Heart left ventricle (tissue), 16 donors: ENCODE measurements around the gene ENGASE. TPM values are rescaled to one million over a fixed set of nuclear protein-coding genes. Genes with fewer than 3 reads are reported as not detected.
"Not testable (repeated sequence)": the region's sequence is repeated elsewhere in the genome, so short reads cannot be mapped to it uniquely, and the experiment has no call there.

Experiments
- ATAC-seq, 4 donors: fragments of 200-7000 bp; cut with Tn5 transposase; one replicate each; pipeline ENCODE4 v1.9.1; 2020 to 2022; ENCODE audit warnings: moderate library complexity in 4 of 4, mild to moderate bottlenecking in 3 of 4, moderate number of reproducible peaks in 1 of 4
- DNase-seq, 5 donors: peaks; one replicate each; pipeline ENCODE4 v3.0.0-alpha.2; 2020
- H3K27ac ChIP-seq, 12 donors: fragments of 200-600 bp; sonication (generic) in 4 of 12; one replicate each; pipeline versions ENCODE4 v1.5.0 to v1.8.0; 2016 to 2022; ENCODE audit warnings: mild to moderate bottlenecking in 2 of 12
- H3K27me3 ChIP-seq, 9 donors: fragments of 200-600 bp; sonication (generic) in 2 of 9; one replicate each; pipeline versions ENCODE4 v1.5.1 to v1.8.0; 2016 to 2022; ENCODE audit warnings: mild to moderate bottlenecking in 3 of 9
- H3K36me3 ChIP-seq, 9 donors: fragments of 200-600 bp; sonication (generic) in 2 of 9; one replicate each; pipeline versions ENCODE4 v1.5.0 to v1.8.0; 2018 to 2022; ENCODE audit warnings: mild to moderate bottlenecking in 2 of 9
- H3K4me1 ChIP-seq, 12 donors: fragments of 200-600 bp; sonication (generic) in 4 of 12; one replicate each; pipeline versions ENCODE4 v1.5.0 to v1.8.0; 2016 to 2022; ENCODE audit warnings: mild to moderate bottlenecking in 3 of 12
- H3K4me3 ChIP-seq, 12 donors: fragments of 200-600 bp; sonication (generic) in 4 of 12; one replicate each; pipeline versions ENCODE4 v1.5.0 to v1.8.0; 2017 to 2022; ENCODE audit warnings: mild to moderate bottlenecking in 9 of 12, moderate library complexity in 4 of 12
- H3K9me3 ChIP-seq, 12 donors: fragments of 200-600 bp; sonication (generic) in 4 of 12; one replicate each; pipeline versions ENCODE4 v1.5.0 to v1.8.0; 2016 to 2022; ENCODE audit warnings: mild to moderate bottlenecking in 1 of 12
- POLR2A ChIP-seq, 2 donors: fragments of 450-650 bp; IDR thresholded peaks; one replicate each; pipeline ENCODE4 v1.6.1; 2017; ENCODE audit warnings: antibody characterized with exemption in 2 of 2, mild to moderate bottlenecking in 2 of 2, moderate library complexity in 2 of 2
- WGBS, 4 donors: extraction: QIAGEN DNeasy Blood & Tissue Kit in 2 of 4; methylation state at CpG; one replicate each; pipeline versions ENCODE4 v1.1.5 to v1.1.7; 2013 to 2018; 5-methylcytosine and 5-hydroxymethylcytosine counted together
- intact Hi-C, 10 donors: fragments of 100-400 bp; cut with DNase I; formaldehyde crosslinking; loops; one replicate each; pipeline versions ENCODE4 v1.11.1 to v1.14.2; 2022
- polyA plus RNA-seq, 2 donors: library from polyadenylated mRNA; stranded (reverse); fragments of 200-250 nt; gene quantifications; one replicate each; pipeline ENCODE4 v1.2.3, GENCODE V29; 2013
- total RNA-seq, 9 donors: library from RNA; depleted of rRNA in 2 of 9; stranded (reverse); fragments of >200 nt in 2 of 9; fragmentation: NEBNext Ultra II Directional in 3 of 9; extraction: Animal tissue kit (Norgen Biotek cat#: 25700) in 3 of 9; gene quantifications; one replicate each; pipeline versions ENCODE4 v1.1.0 to v1.2.4, GENCODE V29; 2016 to 2023
- TF ChIP-seq, protein P1 (sequence below), 12 donors: fragments of 200-600 bp; sonication (generic) in 4 of 12; IDR thresholded peaks; one replicate each; pipeline versions ENCODE4 v1.5.0 to v1.8.0; 2018 to 2022; ENCODE audit warnings: antibody characterized with exemption in 12 of 12, mild to moderate bottlenecking in 5 of 12
- donor health status: ischemic (EF 13 %, LVEDD 7.1; RV severe dilation, severe dysfunction).
- donor health status: healthy with polysubstance abuse.
- donor health status: DM: no; HTN: yes; CAD: no.
- donor health status: DM: no; HTN: no; CAD: no.
- donor health status: ischemic (EF 25% LVEDD 6.9; RV normal size, moderate dysfunction).
- donor health status: ischemic (EF 25% LVEDD 5.7; RV mildly dilated, moderate dysfunction).
- donor health status: healthy.
- donor health status: DM: yes; HTN: yes; CAD: no.
- donor health status: ischemic (EF 35%, LVEDD 5.7; RV mildly dilated, moderate dysfunction).
- donor health status: nonischemic (EF 11% LVEDD 7.7; RV severe dilation, severe dysfunction).
- donor health status: DM: yes; HTN: yes; CAD: no.
- donor health status: PGD.
- donor health status: ischemic (EF 29% LVEDD 5.4; RV normal size, mild dysfunction).
- donor health status: nonischemic (EF 23%, LVEDD 6.1; RV moderate dilation, normal function).

The ENGASE gene
- total and polyA plus RNA-seq, 11 donors = 6.2 to 42.0 (median 23.5) TPM

DNA sequence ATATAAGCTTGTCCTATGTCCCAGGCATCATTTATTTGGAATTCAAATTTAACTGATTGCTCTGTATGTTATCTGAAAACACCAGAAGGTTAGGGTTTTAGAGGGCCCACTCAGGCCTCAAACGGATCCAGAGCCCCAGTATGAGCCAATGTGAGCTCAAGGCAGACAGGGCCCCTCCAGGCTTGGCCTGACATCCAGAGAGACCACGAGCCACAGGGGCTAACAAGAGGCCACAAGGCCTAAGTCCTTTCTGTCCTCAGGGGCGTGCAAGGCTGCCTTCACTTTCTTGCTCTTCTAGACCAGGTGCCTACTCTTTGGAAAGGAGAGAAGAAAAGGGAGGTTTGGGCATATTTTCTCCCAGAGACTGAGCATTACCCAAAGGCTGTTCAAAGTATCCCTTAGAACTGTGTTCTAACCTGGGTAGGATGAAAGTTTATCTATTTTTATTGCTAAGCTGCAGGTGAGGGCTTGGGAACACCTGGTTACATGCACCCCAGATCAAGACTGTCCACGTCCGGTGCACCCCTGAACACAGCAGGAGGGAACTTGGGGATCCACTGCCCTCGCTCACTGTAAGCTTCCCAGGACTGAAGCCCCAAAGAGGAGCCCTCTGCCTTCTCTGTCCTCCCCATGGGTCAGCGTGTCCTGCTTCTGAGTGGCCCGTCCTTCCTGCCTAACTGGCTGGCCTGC lies 1.5 kb upstream of the ENGASE start:
- no peaks in the 10 kb centered on the region for H3K27me3 ChIP-seq
- ATAC-seq (no peak), DNase-seq (no peak)
- H3K27ac ChIP-seq = no peak overlapping the region
- H3K9me3 ChIP-seq = no peaks in the 10 kb centered on the region
- H3K4me1 ChIP-seq = peaks cover 0 to 25% (median 14%) of the 10 kb centered on the region in 12 donors
- TF ChIP-seq, protein P1, sequence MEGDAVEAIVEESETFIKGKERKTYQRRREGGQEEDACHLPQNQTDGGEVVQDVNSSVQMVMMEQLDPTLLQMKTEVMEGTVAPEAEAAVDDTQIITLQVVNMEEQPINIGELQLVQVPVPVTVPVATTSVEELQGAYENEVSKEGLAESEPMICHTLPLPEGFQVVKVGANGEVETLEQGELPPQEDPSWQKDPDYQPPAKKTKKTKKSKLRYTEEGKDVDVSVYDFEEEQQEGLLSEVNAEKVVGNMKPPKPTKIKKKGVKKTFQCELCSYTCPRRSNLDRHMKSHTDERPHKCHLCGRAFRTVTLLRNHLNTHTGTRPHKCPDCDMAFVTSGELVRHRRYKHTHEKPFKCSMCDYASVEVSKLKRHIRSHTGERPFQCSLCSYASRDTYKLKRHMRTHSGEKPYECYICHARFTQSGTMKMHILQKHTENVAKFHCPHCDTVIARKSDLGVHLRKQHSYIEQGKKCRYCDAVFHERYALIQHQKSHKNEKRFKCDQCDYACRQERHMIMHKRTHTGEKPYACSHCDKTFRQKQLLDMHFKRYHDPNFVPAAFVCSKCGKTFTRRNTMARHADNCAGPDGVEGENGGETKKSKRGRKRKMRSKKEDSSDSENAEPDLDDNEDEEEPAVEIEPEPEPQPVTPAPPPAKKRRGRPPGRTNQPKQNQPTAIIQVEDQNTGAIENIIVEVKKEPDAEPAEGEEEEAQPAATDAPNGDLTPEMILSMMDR (IDR thresholded peaks at IDR 0.05) = no peak
- no peak for TF ChIP-seq POLR2A (IDR thresholded peaks at IDR 0.05)
- WGBS, 4 donors = 92 to 97% (median 96%) methylated on average over 6 to 8 of the region's 8 CpGs
- H3K36me3 ChIP-seq = peaks cover 0 to 10% (median 8%) of the 10 kb centered on the region in 9 donors
- intact Hi-C loops = no loop called here
- H3K4me3 ChIP-seq = no peak overlapping the region

DNA sequence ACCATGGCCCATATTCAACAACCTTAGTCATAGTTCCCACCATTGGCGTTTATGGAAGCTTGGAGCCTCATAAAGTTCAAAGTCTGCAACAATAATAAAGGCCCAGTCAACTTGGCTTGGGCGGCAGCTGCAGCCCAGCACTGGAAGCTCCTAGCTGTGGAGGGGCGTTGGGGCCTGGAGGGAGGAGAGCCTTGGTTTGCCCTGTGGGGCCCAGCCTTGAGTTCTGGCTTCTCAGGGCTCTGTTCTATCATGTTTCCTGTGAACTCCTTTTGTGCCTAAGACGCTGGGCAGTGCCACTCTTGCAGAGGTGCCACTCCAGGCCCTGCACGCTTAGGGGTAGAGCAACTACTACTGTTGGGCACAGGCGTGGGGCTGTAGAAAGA lies 927 bp upstream of the ENGASE start:
- Histone ChIP-seq H3K4me3 (no peak overlapping the region), H3K9me3 (no peaks in the 10 kb centered on the region), H3K27me3 (no peaks in the 10 kb centered on the region), H3K27ac (peak overlapping the region in 1 of 12 donors; percentile 87), H3K36me3 (peaks cover 0 to 15% (median 13%) of the 10 kb centered on the region in 9 donors), H3K4me1 (peaks cover 0 to 25% (median 14%) of the 10 kb centered on the region in 12 donors)
- TF ChIP-seq POLR2A (IDR thresholded peaks at IDR 0.05) = no peak
- TF ChIP-seq, protein P1 (IDR thresholded peaks at IDR 0.05) = no peak
- no peak for DNase-seq
- 93 to 97% (median 94%) methylated on average over 6 of the region's 6 CpGs for WGBS, 4 donors
- intact Hi-C loops = loop anchor here in 1 of 10 donors (2.0 kb wide), 2 partner anchors 27 to 49 kb away; partner anchors contain the start of gene C1QTNF1
- ATAC-seq = no peak

DNA sequence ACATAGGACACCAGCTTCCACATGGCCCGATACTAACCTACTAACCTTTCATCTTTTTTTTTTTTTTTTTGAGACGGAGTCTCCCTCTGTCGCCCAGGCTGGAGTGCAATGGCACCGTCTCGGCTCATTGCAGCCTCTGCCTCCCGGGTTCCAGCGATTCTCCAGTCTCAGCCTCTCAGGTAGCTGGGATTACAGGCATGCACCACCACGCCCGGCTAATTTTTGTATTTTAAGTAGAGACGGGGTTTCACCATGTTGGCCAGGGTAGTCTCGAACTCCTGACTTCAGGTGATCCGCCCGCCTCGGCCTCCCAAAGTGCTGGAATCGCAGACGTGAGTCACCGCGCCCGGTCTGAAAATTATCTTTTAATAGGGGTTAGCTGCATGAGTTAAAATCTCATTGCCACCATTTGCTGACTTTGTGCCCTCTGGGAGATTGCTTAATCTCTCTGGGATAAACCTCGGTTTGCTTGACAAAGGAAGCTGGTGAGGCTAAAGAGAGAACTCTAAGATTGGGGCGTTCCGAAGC lies 439 bp upstream of the ENGASE start:
- 68 to 78% (median 73%) methylated on average over 21 to 22 of the region's 22 CpGs for WGBS, 4 donors
- peak overlapping the region in 10 of 12 donors; percentile 61 to 99 (median 86) for H3K4me3 ChIP-seq

DNA sequence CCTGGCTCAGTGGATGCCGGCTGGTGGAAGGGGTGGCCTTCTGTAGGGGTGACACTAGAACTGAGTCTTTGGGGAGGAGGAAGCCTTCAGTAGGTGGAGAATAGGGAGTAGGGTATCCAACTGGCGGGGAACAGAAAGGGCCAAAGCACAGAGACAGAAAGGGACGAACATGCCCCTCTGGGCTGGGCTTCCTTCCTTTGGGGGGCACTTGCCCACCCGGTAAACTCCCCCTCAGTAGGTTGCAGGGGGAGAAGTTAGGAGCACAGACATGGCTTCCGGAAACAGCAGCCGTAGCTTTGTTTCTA lies 774 bp downstream of the ENGASE start:
- Histone ChIP-seq H3K4me1 (peaks cover 0 to 25% (median 14%) of the 10 kb centered on the region in 12 donors), H3K36me3 (peaks cover 0 to 32% (median 30%) of the 10 kb centered on the region in 9 donors), H3K9me3 (no peaks in the 10 kb centered on the region), H3K27ac (peak overlapping the region; percentile 67 to 96 (median 90)), H3K27me3 (no peaks in the 10 kb centered on the region), H3K4me3 (peak overlapping the region; percentile 48 to 99 (median 86))
- 2 to 6% (median 4%) methylated on average over 6 of the region's 6 CpGs for WGBS, 4 donors
- TF ChIP-seq, protein P1 (IDR thresholded peaks at IDR 0.05) = no peak
- TF ChIP-seq POLR2A (IDR thresholded peaks at IDR 0.05) = no peak
- intact Hi-C loops = loop anchor here in 2 of 10 donors (2.0 to 5.0 kb wide), 3 partner anchors 29 to 53 kb away; partner anchors contain the start of gene C1QTNF1 (in 2 of the 2)
- no peak for DNase-seq
- ATAC-seq = peak in 3 of 4 donors; percentile 2 to 16 (median 10)

More for the DNA sequence above, 439 bp upstream of the ENGASE start:
- H3K27ac ChIP-seq = peak overlapping the region in 11 of 12 donors; percentile 3 to 96 (median 87)
- ATAC-seq, H3K9me3 ChIP-seq, DNase-seq, H3K27me3 ChIP-seq: not testable (repeated sequence)
- H3K4me1 ChIP-seq = peaks cover 0 to 25% (median 14%) of the 10 kb centered on the region in 12 donors
- intact Hi-C loops = loop anchor here in 1 of 10 donors (2.0 kb wide), 2 partner anchors 27 to 49 kb away; partner anchors contain the start of gene C1QTNF1
- peaks cover 0 to 20% (median 18%) of the 10 kb centered on the region in 9 donors for H3K36me3 ChIP-seq
